ENCODE measurements around the gene CTNNA2.

The CTNNA2 gene

DNA sequence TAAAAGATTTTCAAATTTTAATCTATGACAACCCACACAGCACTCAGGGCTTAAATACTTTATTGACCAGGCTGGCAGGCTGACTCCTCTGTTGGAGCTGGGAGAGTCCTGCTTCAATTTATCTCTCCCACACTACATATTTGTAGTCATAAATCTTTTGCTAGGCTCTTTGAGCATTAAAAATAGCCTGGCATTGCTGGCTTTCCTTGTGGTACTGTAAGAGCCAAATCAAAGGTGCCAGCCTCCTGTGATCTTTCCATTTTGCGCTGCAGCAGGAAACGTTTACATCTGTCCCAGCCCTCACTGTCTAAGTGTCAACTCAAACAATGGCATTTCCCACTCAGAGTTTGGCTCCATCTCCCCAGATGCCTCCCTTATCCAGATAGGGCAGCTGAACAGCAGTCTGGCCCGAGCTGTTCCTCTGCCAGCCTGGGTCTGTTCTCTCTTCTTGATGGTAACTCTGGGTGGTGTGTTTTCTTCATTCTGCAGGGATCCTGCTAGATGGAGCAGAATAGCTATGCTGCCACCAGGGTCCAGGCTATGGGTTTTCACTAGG, 729.6 kb downstream of the CTNNA2 start:
- in situ Hi-C loops (cut with HindIII; ENCODE audit: low pct_ligation_motif_present, low sequenced_read_pairs), result no loop called here
- Histone ChIP-seq H3K27ac (no peak overlapping the region), H3K36me3 (replicated peaks) (no peaks in the 10 kb centered on the region), H3K27me3 (replicated peaks) (no peaks in the 10 kb centered on the region), H3K4me3 (ENCODE audit: low read depth, low read length) (no peak overlapping the region)
- DNase-seq, result no peak
- TF ChIP-seq, protein P1, sequence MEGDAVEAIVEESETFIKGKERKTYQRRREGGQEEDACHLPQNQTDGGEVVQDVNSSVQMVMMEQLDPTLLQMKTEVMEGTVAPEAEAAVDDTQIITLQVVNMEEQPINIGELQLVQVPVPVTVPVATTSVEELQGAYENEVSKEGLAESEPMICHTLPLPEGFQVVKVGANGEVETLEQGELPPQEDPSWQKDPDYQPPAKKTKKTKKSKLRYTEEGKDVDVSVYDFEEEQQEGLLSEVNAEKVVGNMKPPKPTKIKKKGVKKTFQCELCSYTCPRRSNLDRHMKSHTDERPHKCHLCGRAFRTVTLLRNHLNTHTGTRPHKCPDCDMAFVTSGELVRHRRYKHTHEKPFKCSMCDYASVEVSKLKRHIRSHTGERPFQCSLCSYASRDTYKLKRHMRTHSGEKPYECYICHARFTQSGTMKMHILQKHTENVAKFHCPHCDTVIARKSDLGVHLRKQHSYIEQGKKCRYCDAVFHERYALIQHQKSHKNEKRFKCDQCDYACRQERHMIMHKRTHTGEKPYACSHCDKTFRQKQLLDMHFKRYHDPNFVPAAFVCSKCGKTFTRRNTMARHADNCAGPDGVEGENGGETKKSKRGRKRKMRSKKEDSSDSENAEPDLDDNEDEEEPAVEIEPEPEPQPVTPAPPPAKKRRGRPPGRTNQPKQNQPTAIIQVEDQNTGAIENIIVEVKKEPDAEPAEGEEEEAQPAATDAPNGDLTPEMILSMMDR (IDR thresholded peaks at IDR 0.05; ENCODE audit: low read depth, low read length, missing control alignments), result no peak

DNA sequence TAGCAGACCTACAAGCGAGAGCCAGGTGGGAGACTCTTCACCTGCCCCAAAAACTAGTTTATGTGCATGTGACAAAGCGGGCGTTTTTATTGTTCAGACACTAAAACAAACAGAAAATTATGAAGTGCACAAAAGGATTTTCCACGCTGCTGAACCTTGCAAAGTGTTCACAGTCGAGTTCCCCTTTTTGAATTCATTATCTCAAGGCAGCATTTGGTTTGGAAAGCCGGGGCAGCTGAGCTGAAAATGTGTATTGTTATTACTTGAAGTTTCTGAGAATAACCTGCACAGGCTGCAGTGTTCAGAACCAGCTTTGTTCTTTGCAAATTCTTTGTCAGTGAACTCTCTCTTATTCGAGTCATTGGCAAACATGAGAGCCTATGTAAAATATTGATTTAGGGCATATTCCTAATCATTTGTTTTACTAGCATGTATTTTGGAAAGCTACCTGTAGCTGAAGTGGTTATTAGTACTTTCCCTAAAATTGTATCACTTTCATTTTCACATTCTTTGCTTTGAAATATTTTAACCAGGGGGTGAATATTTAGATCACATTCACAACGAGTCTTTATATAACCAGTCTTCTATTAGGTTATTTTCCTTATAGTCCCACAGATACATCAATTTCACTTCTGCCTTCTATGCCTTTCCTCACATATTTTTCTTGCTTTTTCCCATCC, 732.2 kb downstream of the CTNNA2 start:
- Histone ChIP-seq H3K36me3 (replicated peaks) (no peaks in the 10 kb centered on the region), H3K27ac (no peak overlapping the region), H3K4me3 (ENCODE audit: low read depth, low read length) (no peak overlapping the region), H3K27me3 (replicated peaks) (no peaks in the 10 kb centered on the region)
- TF ChIP-seq, protein P1 (IDR thresholded peaks at IDR 0.05; ENCODE audit: low read depth, low read length, missing control alignments), result no peak
- in situ Hi-C loops (cut with HindIII; ENCODE audit: low pct_ligation_motif_present, low sequenced_read_pairs), result no loop called here
- DNase-seq, result no peak

DNA sequence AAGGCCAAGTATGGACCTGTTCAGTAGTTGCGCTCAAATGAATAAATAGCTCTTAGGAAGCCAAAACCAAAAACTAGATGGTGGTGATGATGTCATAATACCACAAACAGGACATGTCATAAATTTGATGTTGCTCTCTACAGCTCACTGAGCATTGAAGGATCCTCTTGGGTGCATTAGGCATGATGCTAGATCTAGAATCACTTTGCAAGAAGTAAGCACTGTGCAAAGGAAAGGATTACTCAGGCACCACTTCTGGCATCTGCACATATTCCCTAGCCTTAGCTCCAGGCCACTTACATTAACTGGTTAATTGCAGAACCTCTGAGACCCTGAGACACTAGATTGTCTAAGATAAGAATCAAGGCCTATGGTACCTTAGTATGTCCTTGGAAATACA, 733.7 kb downstream of the CTNNA2 start:
- Histone ChIP-seq H3K36me3 (replicated peaks) (no peaks in the 10 kb centered on the region), H3K27me3 (replicated peaks) (no peaks in the 10 kb centered on the region), H3K27ac (no peak overlapping the region), H3K4me3 (ENCODE audit: low read depth, low read length) (no peak overlapping the region)
- DNase-seq, result no peak
- in situ Hi-C loops (cut with HindIII; ENCODE audit: low pct_ligation_motif_present, low sequenced_read_pairs), result no loop called here
- TF ChIP-seq, protein P1 (IDR thresholded peaks at IDR 0.05; ENCODE audit: low read depth, low read length, missing control alignments), result no peak

DNA sequence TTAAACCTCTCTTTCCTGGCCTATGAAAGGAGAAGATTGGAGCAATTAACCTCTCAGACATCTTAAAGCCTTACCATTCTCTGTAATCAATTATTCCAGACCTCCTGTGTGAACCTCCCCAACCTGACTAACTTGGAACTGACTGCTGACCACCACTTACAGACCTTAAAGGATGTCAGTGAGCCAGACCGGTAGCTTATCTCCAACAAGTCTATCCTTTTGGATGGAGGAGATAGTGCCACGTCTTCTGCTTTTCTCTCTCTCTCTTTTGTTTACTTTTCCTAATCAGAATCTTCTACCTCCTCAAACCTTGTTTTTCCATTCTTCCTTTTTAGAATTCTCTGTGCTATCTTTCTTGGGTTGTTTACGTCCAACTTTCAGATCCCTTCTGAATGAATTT, 734.5 kb downstream of the CTNNA2 start:
- DNase-seq, result no peak
- no peak overlapping the region for H3K27ac ChIP-seq
- H3K36me3 ChIP-seq (replicated peaks), result no peaks in the 10 kb centered on the region
- no peak overlapping the region for H3K4me3 ChIP-seq (ENCODE audit: low read depth, low read length)
- in situ Hi-C loops (cut with HindIII; ENCODE audit: low pct_ligation_motif_present, low sequenced_read_pairs), result no loop called here
- TF ChIP-seq, protein P1 (IDR thresholded peaks at IDR 0.05; ENCODE audit: low read depth, low read length, missing control alignments), result no peak
- no peaks in the 10 kb centered on the region for H3K27me3 ChIP-seq (replicated peaks)

DNA sequence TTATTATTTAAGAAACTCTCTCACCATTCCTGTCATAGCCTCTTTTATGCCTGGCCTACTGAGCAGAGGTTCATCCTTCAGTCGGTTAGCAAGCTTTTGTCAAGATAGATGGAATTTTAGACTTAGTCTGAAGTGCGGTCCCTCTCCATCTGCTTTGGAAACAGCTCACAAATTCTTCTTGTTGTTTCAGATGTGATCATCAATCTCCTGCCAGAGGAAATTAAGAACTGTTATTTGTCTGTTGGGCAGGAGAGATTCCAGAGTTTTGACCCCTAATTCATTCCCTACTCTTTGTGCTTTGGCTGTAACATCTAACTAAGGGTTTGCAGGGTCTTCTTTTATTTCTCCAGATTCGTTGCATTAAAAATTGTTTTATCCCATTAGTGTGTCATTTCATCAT, 735.3 kb downstream of the CTNNA2 start:
- Histone ChIP-seq H3K4me3 (ENCODE audit: low read depth, low read length) (no peak overlapping the region), H3K27ac (no peak overlapping the region), H3K27me3 (replicated peaks) (no peaks in the 10 kb centered on the region), H3K36me3 (replicated peaks) (no peaks in the 10 kb centered on the region)
- in situ Hi-C loops (cut with HindIII; ENCODE audit: low pct_ligation_motif_present, low sequenced_read_pairs), result no loop called here
- TF ChIP-seq, protein P1 (IDR thresholded peaks at IDR 0.05; ENCODE audit: low read depth, low read length, missing control alignments), result no peak
- DNase-seq, result no peak

All from brain microvascular endothelial cell (primary cell).